ENCODE results near the gene NDUFB10.

NDUFB10 gene

DNA sequence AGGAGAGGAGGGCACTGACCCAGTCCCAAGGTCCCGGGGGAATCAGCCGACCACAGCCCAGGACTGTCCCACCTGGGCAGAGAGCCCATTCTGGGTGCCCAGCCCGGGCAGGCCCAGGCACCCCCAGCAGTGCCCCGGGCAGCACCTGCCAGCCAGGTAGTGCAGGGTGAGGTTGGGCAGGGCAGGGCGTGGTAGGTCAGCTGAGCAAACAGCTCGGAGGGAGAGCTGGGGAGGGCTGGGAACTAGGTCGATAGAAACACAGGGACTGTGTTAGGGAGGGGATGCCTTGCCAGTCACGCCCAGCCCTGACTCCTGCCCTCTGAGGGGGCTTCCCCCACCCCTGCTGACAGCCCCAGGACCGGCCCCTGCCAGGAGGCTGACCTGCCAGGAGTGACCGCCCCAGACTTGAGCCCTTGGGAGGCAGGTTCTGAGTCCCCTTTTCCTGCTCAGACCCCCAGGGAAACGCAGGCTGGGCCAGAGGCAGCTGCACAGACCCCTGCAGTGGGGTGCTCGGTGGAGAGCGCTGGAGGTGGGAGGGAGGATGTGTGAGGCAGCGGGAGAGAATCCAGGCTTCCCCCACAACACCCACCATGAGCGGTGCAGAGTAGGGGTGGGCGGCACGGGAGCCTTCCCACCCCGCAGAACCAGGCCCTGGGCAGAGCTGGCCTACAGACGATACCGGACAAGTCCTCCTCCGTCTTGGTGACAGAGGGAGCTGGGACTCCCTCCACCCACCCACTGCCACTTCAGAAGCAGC is 45.8 kb upstream of the NDUFB10 start:
- peaks cover 8% of the 10 kb centered on the region for H3K4me1 ChIP-seq (ENCODE audit: insufficient read depth, poor library complexity, severe bottlenecking)
- ATAC-seq (ENCODE audit: low read depth), result peak; percentile 89
- DNase-seq (ENCODE audit: low spot score), result no peak

GRCh38 chr16:1914084-1914608 is 45.2 kb upstream of the NDUFB10 start:
- DNase-seq (ENCODE audit: low spot score), result no peak
- TF ChIP-seq, protein P1, sequence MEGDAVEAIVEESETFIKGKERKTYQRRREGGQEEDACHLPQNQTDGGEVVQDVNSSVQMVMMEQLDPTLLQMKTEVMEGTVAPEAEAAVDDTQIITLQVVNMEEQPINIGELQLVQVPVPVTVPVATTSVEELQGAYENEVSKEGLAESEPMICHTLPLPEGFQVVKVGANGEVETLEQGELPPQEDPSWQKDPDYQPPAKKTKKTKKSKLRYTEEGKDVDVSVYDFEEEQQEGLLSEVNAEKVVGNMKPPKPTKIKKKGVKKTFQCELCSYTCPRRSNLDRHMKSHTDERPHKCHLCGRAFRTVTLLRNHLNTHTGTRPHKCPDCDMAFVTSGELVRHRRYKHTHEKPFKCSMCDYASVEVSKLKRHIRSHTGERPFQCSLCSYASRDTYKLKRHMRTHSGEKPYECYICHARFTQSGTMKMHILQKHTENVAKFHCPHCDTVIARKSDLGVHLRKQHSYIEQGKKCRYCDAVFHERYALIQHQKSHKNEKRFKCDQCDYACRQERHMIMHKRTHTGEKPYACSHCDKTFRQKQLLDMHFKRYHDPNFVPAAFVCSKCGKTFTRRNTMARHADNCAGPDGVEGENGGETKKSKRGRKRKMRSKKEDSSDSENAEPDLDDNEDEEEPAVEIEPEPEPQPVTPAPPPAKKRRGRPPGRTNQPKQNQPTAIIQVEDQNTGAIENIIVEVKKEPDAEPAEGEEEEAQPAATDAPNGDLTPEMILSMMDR (IDR thresholded peaks at IDR 0.05; ENCODE audit: poor library complexity, severe bottlenecking), result no peak
- no peak for ATAC-seq (ENCODE audit: low read depth)
- no peaks in the 10 kb centered on the region for H3K9me3 ChIP-seq (ENCODE audit: severe bottlenecking)
- no peak overlapping the region for H3K4me3 ChIP-seq (ENCODE audit: severe bottlenecking)
- H3K4me1 ChIP-seq (ENCODE audit: insufficient read depth, poor library complexity, severe bottlenecking), result peaks cover 8% of the 10 kb centered on the region
- H3K36me3 ChIP-seq (ENCODE audit: low read depth), result no peaks in the 10 kb centered on the region
- peaks cover 20% of the 10 kb centered on the region for H3K27me3 ChIP-seq (ENCODE audit: insufficient read depth, poor library complexity, severe bottlenecking)
- H3K27ac ChIP-seq (ENCODE audit: poor library complexity, severe bottlenecking), result no peak overlapping the region

More for the DNA sequence above, 45.8 kb upstream of the NDUFB10 start:
- TF ChIP-seq, protein P1 (IDR thresholded peaks at IDR 0.05; ENCODE audit: poor library complexity, severe bottlenecking), result no peak
- H3K36me3 ChIP-seq (ENCODE audit: low read depth), result no peaks in the 10 kb centered on the region
- H3K27me3 ChIP-seq (ENCODE audit: insufficient read depth, poor library complexity, severe bottlenecking), result peaks cover 13% of the 10 kb centered on the region
- no peak overlapping the region for H3K4me3 ChIP-seq (ENCODE audit: severe bottlenecking)
- H3K27ac ChIP-seq (ENCODE audit: poor library complexity, severe bottlenecking), result no peak overlapping the region
- H3K9me3 ChIP-seq (ENCODE audit: severe bottlenecking), result no peaks in the 10 kb centered on the region

DNA sequence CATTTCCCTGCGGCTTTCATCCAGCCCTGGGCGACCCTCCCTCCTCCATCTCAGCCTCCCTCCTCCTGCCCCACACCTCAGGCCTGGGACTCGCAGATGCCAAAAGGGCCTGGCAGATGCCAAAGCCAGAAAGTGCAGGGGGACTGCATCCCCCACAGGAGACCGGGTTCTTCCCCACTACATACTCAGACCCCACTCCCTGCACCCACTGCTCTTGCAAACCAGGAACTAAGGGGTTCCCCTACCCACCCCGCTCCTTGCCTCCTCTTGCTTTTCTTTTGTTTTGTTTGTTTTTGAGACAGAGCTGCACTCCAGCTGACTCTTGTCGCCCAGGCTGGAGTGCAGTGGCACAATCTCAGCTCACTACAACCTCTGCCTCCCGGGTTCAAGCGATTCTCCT is 44.4 kb upstream of the NDUFB10 start:
- Histone ChIP-seq H3K4me3 (ENCODE audit: severe bottlenecking) (no peak overlapping the region), H3K27me3 (ENCODE audit: insufficient read depth, poor library complexity, severe bottlenecking) (peaks cover 26% of the 10 kb centered on the region), H3K4me1 (ENCODE audit: insufficient read depth, poor library complexity, severe bottlenecking) (peaks cover 8% of the 10 kb centered on the region), H3K27ac (ENCODE audit: poor library complexity, severe bottlenecking) (no peak overlapping the region), H3K36me3 (ENCODE audit: low read depth) (no peaks in the 10 kb centered on the region), H3K9me3 (ENCODE audit: severe bottlenecking) (no peaks in the 10 kb centered on the region)
- no peak for DNase-seq (ENCODE audit: low spot score)
- no peak for ATAC-seq (ENCODE audit: low read depth)
- TF ChIP-seq, protein P1 (IDR thresholded peaks at IDR 0.05; ENCODE audit: poor library complexity, severe bottlenecking), result no peak

GRCh38 chr16:1915732-1916639 is 43.4 kb upstream of the NDUFB10 start:
- peaks cover 8% of the 10 kb centered on the region for H3K4me1 ChIP-seq (ENCODE audit: insufficient read depth, poor library complexity, severe bottlenecking)
- TF ChIP-seq, protein P1 (IDR thresholded peaks at IDR 0.05; ENCODE audit: poor library complexity, severe bottlenecking), result no peak
- no peaks in the 10 kb centered on the region for H3K36me3 ChIP-seq (ENCODE audit: low read depth)
- ATAC-seq (ENCODE audit: low read depth), result no peak
- no peaks in the 10 kb centered on the region for H3K9me3 ChIP-seq (ENCODE audit: severe bottlenecking)
- H3K4me3 ChIP-seq (ENCODE audit: severe bottlenecking), result no peak overlapping the region
- no peak for DNase-seq (ENCODE audit: low spot score)
- peaks cover 33% of the 10 kb centered on the region for H3K27me3 ChIP-seq (ENCODE audit: insufficient read depth, poor library complexity, severe bottlenecking)
- H3K27ac ChIP-seq (ENCODE audit: poor library complexity, severe bottlenecking), result no peak overlapping the region

Measured in RWPE2 (cell line).